IMR-90 (cell line): ENCODE results near the gene ATF5. TPM values are rescaled to one million over a fixed set of nuclear protein-coding genes. Genes with fewer than 3 reads are reported as not detected.

Source experiments
- ATAC-seq: fragments of 200-7000 bp; cut with Tn5 transposase; 2 replicates; pipeline ENCODE4 v1.9.1; 2020; ENCODE audit warnings: low read depth, mild to moderate bottlenecking, moderate library complexity
- BruUV-seq: library from RNA; stranded (reverse); fragments of 400-500 nt; replicated peaks from 2 replicates; lab custom pipeline; 2021; lab: Mats Ljungman, UMichigan
- CTCF ChIA-PET: fragments of 300-600 bp; formaldehyde crosslinking; extraction: SDS; loops from one replicate; lab custom pipeline; 2021; ENCODE audit warnings: antibody characterized with exemption; lab: Yijun Ruan, JAX
- POLR2A ChIA-PET: fragments of 300-600 bp; sonication (Branson Sonifier 250); formaldehyde crosslinking; loops from one replicate; lab custom pipeline; 2022; ENCODE audit warnings: antibody characterized with exemption; ENCODE audit not compliant: unreplicated experiment; lab: Charles Lee
- DNase-seq: peaks from one replicate; pipeline ENCODE4 v3.0.0; 2013
- H2AFZ ChIP-seq: replicated peaks from 2 replicates; pipeline ENCODE3; 2013; ENCODE audit warnings: low read length, mild to moderate bottlenecking; ENCODE audit not compliant: poor library complexity
- H2AK5ac ChIP-seq: 2 replicates; pipeline ENCODE4 v1.6.1; 2013; ENCODE audit warnings: low read depth, low read length, inconsistent platforms
- H2AK9ac ChIP-seq: replicated peaks from 2 replicates; pipeline ENCODE3; 2013; ENCODE audit warnings: mild to moderate bottlenecking, low read depth, low read length, moderate library complexity; ENCODE audit not compliant: poor library complexity
- H2BK120ac ChIP-seq: 2 replicates; pipeline ENCODE4 v1.6.1; 2013; ENCODE audit warnings: low read depth, low read length, inconsistent platforms
- H2BK15ac ChIP-seq: 3 replicates; pipeline ENCODE4 v1.6.1; 2013; ENCODE audit warnings: low read depth, low read length, inconsistent platforms
- H2BK20ac ChIP-seq: 2 replicates; pipeline ENCODE4 v1.6.1; 2013; ENCODE audit warnings: low read depth, mild to moderate bottlenecking, inconsistent platforms, low read length, moderate library complexity
- H2BK5ac ChIP-seq: 2 replicates; pipeline ENCODE4 v1.6.1; 2013; ENCODE audit warnings: mild to moderate bottlenecking, low read depth, low read length, inconsistent platforms; ENCODE audit not compliant: poor library complexity, severe bottlenecking
- H3K14ac ChIP-seq: replicated peaks from 2 replicates; pipeline ENCODE4 v1.6.1; 2013; ENCODE audit warnings: low read depth, low read length, inconsistent platforms
- H3K18ac ChIP-seq: 2 replicates; pipeline ENCODE4 v1.6.1; 2013; ENCODE audit warnings: low read depth, low read length, control low read depth
- H3K23ac ChIP-seq: 2 replicates; pipeline ENCODE4 v1.6.1; 2013; ENCODE audit warnings: low read depth, low read length, inconsistent platforms
- H3K27ac ChIP-seq: 2 replicates; pipeline ENCODE4 v1.5.1; 2013; ENCODE audit warnings: mild to moderate bottlenecking, control low read depth, low read length; ENCODE audit not compliant: insufficient read depth
- H3K27me3 ChIP-seq: 2 replicates; pipeline ENCODE4 v1.6.1; 2013; ENCODE audit warnings: low read length; ENCODE audit not compliant: control insufficient read depth, insufficient read depth
- H3K36me3 ChIP-seq: 2 replicates; pipeline ENCODE4 v1.6.1; 2013; ENCODE audit warnings: low read length, mixed read lengths; ENCODE audit not compliant: control insufficient read depth, insufficient read depth
- H3K4ac ChIP-seq: 2 replicates; pipeline ENCODE4 v1.6.1; 2013; ENCODE audit warnings: low read depth, low read length, inconsistent platforms
- H3K4me1 ChIP-seq: 2 replicates; pipeline ENCODE4 v1.6.1; 2013; ENCODE audit warnings: low read length, mixed read lengths; ENCODE audit not compliant: control insufficient read depth, insufficient read depth
- H3K4me2 ChIP-seq: 2 replicates; pipeline ENCODE4 v1.6.1; 2013; ENCODE audit warnings: low read depth, mild to moderate bottlenecking, control low read depth, low read length, moderate library complexity
- H3K4me3 ChIP-seq: 2 replicates; pipeline ENCODE4 v1.5.1; 2013; ENCODE audit warnings: low read depth, mild to moderate bottlenecking, control low read depth, low read length, moderate library complexity; ENCODE audit not compliant: insufficient read depth
- H3K56ac ChIP-seq: 2 replicates; pipeline ENCODE4 v1.6.1; 2013; ENCODE audit warnings: low read length, inconsistent platforms; ENCODE audit not compliant: insufficient read depth; ENCODE audit errors: extremely low read depth
- H3K79me1 ChIP-seq, 2 experiments: 2 replicates each; pipeline ENCODE4 v1.6.1; 2013; ENCODE audit warnings: low read length in 2 of 2, inconsistent platforms in 1 of 2, low read depth in 1 of 2
- H3K9ac ChIP-seq: 2 replicates; pipeline ENCODE4 v1.6.1; 2013; ENCODE audit warnings: low read depth, low read length, control low read depth
- H3K9me1 ChIP-seq: 2 replicates; pipeline ENCODE4 v1.6.1; 2013; ENCODE audit warnings: low read length, inconsistent platforms; ENCODE audit not compliant: insufficient read depth
- H3K9me3 ChIP-seq: 2 replicates; pipeline ENCODE4 v1.6.1; 2013; ENCODE audit warnings: low read length; ENCODE audit not compliant: control insufficient read depth, insufficient read depth
- H4K20me1 ChIP-seq: 2 replicates; pipeline ENCODE4 v1.6.1; 2013; ENCODE audit warnings: low read length, inconsistent platforms; ENCODE audit not compliant: insufficient read depth
- H4K5ac ChIP-seq: 2 replicates; pipeline ENCODE4 v1.6.1; 2013; ENCODE audit warnings: mild to moderate bottlenecking, low read depth, low read length, control low read depth
- H4K8ac ChIP-seq, 2 experiments: 2 replicates each; pipeline ENCODE4 v1.6.1; 2013; ENCODE audit warnings: low read depth in 2 of 2, low read length in 2 of 2, control low read depth in 1 of 2, inconsistent platforms in 1 of 2
- H4K91ac ChIP-seq: 2 replicates; pipeline ENCODE4 v1.6.1; 2013; ENCODE audit warnings: low read depth, low read length, inconsistent platforms; ENCODE audit not compliant: insufficient read depth
- BHLHE40 ChIP-seq: fragments of 150-350 bp; IDR thresholded peaks from 2 replicates; pipeline ENCODE4 v1.6.1; 2016; ENCODE audit warnings: mild to moderate bottlenecking, low read depth, low read length
- CEBPB ChIP-seq: IDR thresholded peaks from 2 replicates; pipeline ENCODE4 v1.6.1; 2012; ENCODE audit warnings: low read depth, low read length, improper control_type of control experiment
- CHD1 ChIP-seq: IDR thresholded peaks from 2 replicates; pipeline ENCODE4 v1.6.1; 2012; ENCODE audit warnings: low read depth, low read length, improper control_type of control experiment
- MAFK ChIP-seq: IDR thresholded peaks from 2 replicates; pipeline ENCODE4 v1.6.1; 2012; ENCODE audit warnings: low read depth, low read length, improper control_type of control experiment
- MXI1 ChIP-seq: IDR thresholded peaks from 2 replicates; pipeline ENCODE4 v1.6.1; 2012; ENCODE audit warnings: low read depth, mild to moderate bottlenecking, low read length, moderate library complexity, borderline replicate concordance
- NFE2L2 ChIP-seq: fragments of 150-350 bp; IDR thresholded peaks from 2 replicates; pipeline ENCODE4 v1.6.1; 2016; ENCODE audit warnings: low read depth, mild to moderate bottlenecking, low read length
- RAD21 ChIP-seq: IDR thresholded peaks from 2 replicates; pipeline ENCODE4 v1.6.1; 2012; ENCODE audit warnings: low read length, improper control_type of control experiment
- RCOR1 ChIP-seq: IDR thresholded peaks from 2 replicates; pipeline ENCODE4 v1.6.1; 2012; ENCODE audit warnings: mild to moderate bottlenecking, low read length, improper control_type of control experiment; ENCODE audit not compliant: insufficient replicate concordance
- RFX5 ChIP-seq: IDR thresholded peaks from 2 replicates; pipeline ENCODE4 v1.8.0; 2012; ENCODE audit warnings: low read depth, mild to moderate bottlenecking, low read length, moderate library complexity
- SMC3 ChIP-seq: fragments of 150-350 bp; IDR thresholded peaks from 2 replicates; pipeline ENCODE4 v1.6.1; 2016; ENCODE audit warnings: low read depth, mild to moderate bottlenecking, antibody characterized with exemption, low read length, moderate library complexity
- WGBS, 2 experiments: methylation state at CpG; one replicate each; pipeline versions ENCODE4 v1.1.5 to v1.1.7; 2013; ENCODE audit warnings: missing lambda C conversion rate in 2 of 2; ENCODE audit not compliant: insufficient read length in 1 of 2; ENCODE audit errors: extremely low coverage in 2 of 2; 5-methylcytosine and 5-hydroxymethylcytosine counted together
- dilution Hi-C: fragments of 300-500 bp; cut with HindIII; formaldehyde crosslinking; loops from one replicate; pipeline ENCODE4 v1.14.3; 2018; ENCODE audit warnings: low sequenced_read_pairs; ENCODE audit not compliant: unreplicated experiment
- in situ Hi-C: fragments of 300-500 bp; cut with MboI; formaldehyde crosslinking; loops from 3 replicates; pipeline ENCODE4 v1.14.3; 2019; ENCODE audit warnings: low sequenced_read_pairs, inconsistent platforms, mixed read lengths
- intact Hi-C: fragments of 100-400 bp; cut with micrococcal nuclease; formaldehyde crosslinking; loops from 2 replicates; pipeline ENCODE4 v1.10.0; 2022
- polyA plus RNA-seq, 3 experiments: library from polyadenylated mRNA; depleted of rRNA; stranded (reverse); fragments of >200 nt; gene quantifications; 2 replicates each; pipeline ENCODE4 v1.2.3, GENCODE V29; 2012; ENCODE audit warnings: low replicate concordance in 1 of 3
- total RNA-seq: library from RNA; depleted of rRNA; stranded (reverse); fragments of >200 nt; gene quantifications from 2 replicates; pipeline ENCODE4 v1.2.3, GENCODE V29; 2012
- TF ChIP-seq, protein P1 (sequence below): fragments of 150-350 bp; IDR thresholded peaks from 2 replicates; pipeline ENCODE4 v1.6.1; 2017; ENCODE audit warnings: mild to moderate bottlenecking, antibody characterized with exemption, low read length, low read depth

The ATF5 gene
- total and polyA plus RNA-seq, 2 of the 4 experiments (the other 2 are of a cell fraction): 2.7 to 15.7 TPM

DNA sequence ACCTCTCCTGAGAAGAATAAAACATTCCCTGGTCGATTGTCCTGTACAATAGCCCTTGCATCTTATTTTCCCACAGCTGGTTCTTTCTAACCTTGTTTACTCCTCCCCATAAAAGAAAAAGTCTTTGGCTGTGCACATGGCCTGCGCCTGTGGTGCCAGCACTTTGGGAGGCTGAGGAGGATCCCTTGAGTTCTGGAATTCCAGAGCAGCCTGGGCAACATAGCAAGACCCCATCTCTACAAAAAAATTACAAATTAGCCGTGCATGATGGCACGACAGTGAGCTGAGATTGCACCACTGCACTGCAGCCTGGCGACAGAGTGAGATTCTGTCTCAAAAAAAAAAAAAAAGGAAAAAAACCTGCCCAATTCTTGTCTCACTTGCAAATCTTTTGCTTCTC is 7.5 kb downstream of the ATF5 start:
- Histone ChIP-seq H3K4me2 (no peak overlapping the region), H3K9me1 (no peaks in the 10 kb centered on the region), H4K5ac (no peak overlapping the region), H3K18ac (no peak overlapping the region), H2AK5ac (no peak overlapping the region), H2BK5ac (no peak overlapping the region), H3K23ac (no peak overlapping the region), H3K4me1 (no peaks in the 10 kb centered on the region), H3K56ac (no peak overlapping the region), H4K8ac (no peak overlapping the region), H4K20me1 (no peaks in the 10 kb centered on the region), H2BK15ac (no peak overlapping the region), H4K91ac (no peak overlapping the region), H3K4ac (no peak overlapping the region), H3K79me1 (peaks cover 0 to 3% of the 10 kb centered on the region in 2 experiments; a peak in 1 of 4 replicates), H3K4me3 (no peak overlapping the region), H2AFZ (no peak overlapping the region), H3K27me3 (no peaks in the 10 kb centered on the region; the same call in 1 of the 2 replicates), H2BK120ac (no peak overlapping the region), H3K9me3 (no peaks in the 10 kb centered on the region), H3K36me3 (no peaks in the 10 kb centered on the region; the same call in 1 of the 2 replicates), H3K27ac (no peak overlapping the region), H3K14ac (no peak overlapping the region), H3K9ac (no peak overlapping the region), H2AK9ac (no peak overlapping the region), H2BK20ac (no peak overlapping the region)
- intact Hi-C loops: no loop called here
- no TSS peak for BruUV-seq
- dilution Hi-C loops: no loop called here
- CTCF ChIA-PET: no interaction called here
- ATAC-seq (no peak), DNase-seq (no peak)
- POLR2A ChIA-PET: no interaction called here
- no peak for TF ChIP-seq NFE2L2
- no peak for TF ChIP-seq CHD1
- no peak for TF ChIP-seq SMC3
- no peak for TF ChIP-seq RFX5
- TF ChIP-seq RAD21: no peak
- TF ChIP-seq RCOR1: no peak
- no peak for TF ChIP-seq MXI1
- TF ChIP-seq, protein P1, sequence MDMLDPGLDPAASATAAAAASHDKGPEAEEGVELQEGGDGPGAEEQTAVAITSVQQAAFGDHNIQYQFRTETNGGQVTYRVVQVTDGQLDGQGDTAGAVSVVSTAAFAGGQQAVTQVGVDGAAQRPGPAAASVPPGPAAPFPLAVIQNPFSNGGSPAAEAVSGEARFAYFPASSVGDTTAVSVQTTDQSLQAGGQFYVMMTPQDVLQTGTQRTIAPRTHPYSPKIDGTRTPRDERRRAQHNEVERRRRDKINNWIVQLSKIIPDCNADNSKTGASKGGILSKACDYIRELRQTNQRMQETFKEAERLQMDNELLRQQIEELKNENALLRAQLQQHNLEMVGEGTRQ: no peak
- no peak for TF ChIP-seq BHLHE40
- TF ChIP-seq MAFK: no peak
- TF ChIP-seq CEBPB: no peak
- WGBS, 2 experiments: 73% methylated on average over 3 of the region's 5 CpGs; no CpG with 5 or more reads in 1 of the 2 experiments
- in situ Hi-C loops: loop anchor here (10.0 kb wide), 2 partner anchors 48 to 208 kb away; no protein-coding TSS in a partner anchor
